Measurements from ENCODE around the gene BIRC5. TPM values are rescaled to one million over a fixed set of nuclear protein-coding genes. Genes with fewer than 3 reads are reported as not detected.
A peak's percentile ranks its signal among the peaks of the same experiment; 100 is the strongest.
"Not testable (repeated sequence)": the region's sequence is repeated elsewhere in the genome, so short reads cannot be mapped to it uniquely, and the experiment has no call there.

BIRC5 gene
- total and polyA plus RNA-seq, 8 donors, result 0.12 to 1.7 (median 0.77) TPM; not detected in 1

DNA sequence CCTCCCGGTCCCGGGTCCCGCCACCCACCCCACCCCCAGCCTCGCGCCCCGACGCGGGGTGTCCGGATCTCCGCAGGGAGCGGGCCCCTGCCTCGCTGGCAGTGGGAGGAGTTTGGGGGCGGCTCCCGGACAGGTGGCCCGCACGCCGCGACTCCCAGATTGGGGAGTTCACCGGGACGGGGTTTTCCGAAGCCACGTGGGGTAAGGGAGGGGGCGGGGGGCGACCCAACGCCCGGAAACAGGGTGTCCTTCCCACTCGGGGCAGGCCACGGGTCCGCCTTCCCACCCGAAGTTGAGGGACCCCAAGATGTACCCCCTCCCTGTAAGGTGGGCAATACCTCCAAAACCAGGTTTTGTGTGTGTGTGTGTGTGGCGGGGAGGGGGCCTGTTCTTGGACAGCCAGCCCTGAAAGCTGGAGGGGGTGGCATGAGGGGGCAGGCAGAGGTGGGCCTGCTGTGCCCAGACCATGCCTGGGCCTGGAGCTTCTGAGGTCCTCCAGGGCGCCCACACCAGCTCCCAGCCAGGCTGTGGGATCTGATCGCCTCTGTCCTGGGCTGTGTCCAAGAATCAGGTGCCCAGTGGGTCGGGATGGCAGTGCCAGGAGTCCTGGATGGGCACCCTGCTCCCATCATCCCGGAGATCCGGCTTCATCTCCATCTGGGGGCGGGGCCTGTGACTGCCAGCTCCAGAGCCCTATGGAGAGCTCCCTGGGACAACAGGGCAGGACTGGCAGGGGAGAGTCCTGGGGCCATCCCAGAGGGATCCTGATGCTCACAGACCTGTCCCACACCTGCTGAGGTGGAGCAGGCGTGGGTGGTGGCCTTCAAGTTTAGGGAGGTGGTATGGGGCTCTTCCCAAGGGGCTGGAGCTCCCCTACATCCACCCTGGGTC, 44.9 kb upstream of the BIRC5 start:
- no peak for FAIRE-seq
- Histone ChIP-seq H3K4me3 (peak overlapping the region; percentile 69 to 82 (median 75)), H3K4me1 (peaks cover 8 to 36% (median 10%) of the 10 kb centered on the region in 3 donors), H3K9me3 (no peaks in the 10 kb centered on the region), H3K36me3 (peaks cover 0 to 18% (median 12%) of the 10 kb centered on the region in 3 donors), H3K27me3 (no peaks in the 10 kb centered on the region), H3K27ac (peak overlapping the region; percentile 67 to 89 (median 84))
- ATAC-seq, result peak; percentile 36 to 61 (median 54)
- peak; percentile 62 to 90 (median 74) for DNase-seq
- TF ChIP-seq, protein P1, sequence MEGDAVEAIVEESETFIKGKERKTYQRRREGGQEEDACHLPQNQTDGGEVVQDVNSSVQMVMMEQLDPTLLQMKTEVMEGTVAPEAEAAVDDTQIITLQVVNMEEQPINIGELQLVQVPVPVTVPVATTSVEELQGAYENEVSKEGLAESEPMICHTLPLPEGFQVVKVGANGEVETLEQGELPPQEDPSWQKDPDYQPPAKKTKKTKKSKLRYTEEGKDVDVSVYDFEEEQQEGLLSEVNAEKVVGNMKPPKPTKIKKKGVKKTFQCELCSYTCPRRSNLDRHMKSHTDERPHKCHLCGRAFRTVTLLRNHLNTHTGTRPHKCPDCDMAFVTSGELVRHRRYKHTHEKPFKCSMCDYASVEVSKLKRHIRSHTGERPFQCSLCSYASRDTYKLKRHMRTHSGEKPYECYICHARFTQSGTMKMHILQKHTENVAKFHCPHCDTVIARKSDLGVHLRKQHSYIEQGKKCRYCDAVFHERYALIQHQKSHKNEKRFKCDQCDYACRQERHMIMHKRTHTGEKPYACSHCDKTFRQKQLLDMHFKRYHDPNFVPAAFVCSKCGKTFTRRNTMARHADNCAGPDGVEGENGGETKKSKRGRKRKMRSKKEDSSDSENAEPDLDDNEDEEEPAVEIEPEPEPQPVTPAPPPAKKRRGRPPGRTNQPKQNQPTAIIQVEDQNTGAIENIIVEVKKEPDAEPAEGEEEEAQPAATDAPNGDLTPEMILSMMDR (IDR thresholded peaks at IDR 0.05), result no peak
- intact Hi-C loops (cut with DNase I), result no loop called here
- 2 to 3% methylated on average over 7 to 38 of the region's 38 CpGs for WGBS, 2 donors

DNA sequence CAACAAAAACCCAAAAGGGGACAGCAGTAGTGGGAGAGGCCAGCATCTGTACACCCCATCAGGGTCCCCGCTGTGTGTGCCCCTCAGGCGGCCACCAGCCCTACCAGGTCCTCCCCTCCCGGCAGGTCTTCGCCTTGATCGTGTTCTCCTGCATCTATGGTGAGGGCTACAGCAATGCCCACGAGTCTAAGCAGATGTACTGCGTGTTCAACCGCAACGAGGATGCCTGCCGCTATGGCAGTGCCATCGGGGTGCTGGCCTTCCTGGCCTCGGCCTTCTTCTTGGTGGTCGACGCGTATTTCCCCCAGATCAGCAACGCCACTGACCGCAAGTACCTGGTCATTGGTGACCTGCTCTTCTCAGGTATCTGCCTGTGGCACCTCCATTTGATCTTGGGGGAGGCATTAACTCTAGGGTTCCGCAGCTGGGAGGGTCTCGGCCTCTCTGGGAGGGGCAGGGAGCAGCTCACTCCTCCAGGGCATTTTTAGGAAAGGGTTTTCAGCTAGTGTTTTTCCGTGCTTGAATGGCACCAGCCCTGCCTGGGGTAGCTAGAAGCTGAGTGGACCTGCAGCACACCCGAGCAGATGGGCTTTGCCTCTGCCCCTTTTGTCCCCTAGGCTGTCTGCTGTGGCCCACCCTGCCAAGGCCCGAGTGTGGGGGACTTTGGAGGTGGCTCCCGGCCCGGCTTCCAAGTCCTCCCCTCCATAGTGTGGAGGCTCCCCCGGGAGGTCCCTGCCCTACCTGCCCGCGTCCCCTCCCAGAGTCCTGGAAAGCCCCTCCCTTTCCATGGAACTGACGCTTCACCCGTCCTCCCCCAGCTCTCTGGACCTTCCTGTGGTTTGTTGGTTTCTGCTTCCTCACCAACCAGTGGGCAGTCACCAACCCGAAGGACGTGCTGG, 43.1 kb upstream of the BIRC5 start:
- TF ChIP-seq, protein P1 (IDR thresholded peaks at IDR 0.05), result no peak
- no peaks in the 10 kb centered on the region for H3K9me3 ChIP-seq
- ATAC-seq, result no peak
- no peak overlapping the region for H3K27ac ChIP-seq
- FAIRE-seq, result no peak
- H3K4me1 ChIP-seq, result peaks cover 14 to 53% (median 26%) of the 10 kb centered on the region in 3 donors
- peak in 1 of 6 donors; percentile 82 for DNase-seq
- no peaks in the 10 kb centered on the region for H3K27me3 ChIP-seq
- WGBS, 2 donors, result 83 to 87% methylated on average over 30 to 31 of the region's 31 CpGs
- intact Hi-C loops (cut with DNase I), result loop anchor here in 1 of 3 donors (5.0 kb wide), 1 partner anchor 49 kb away; no protein-coding TSS in a partner anchor
- no peak overlapping the region for H3K4me3 ChIP-seq
- H3K36me3 ChIP-seq, result peaks cover 0 to 18% (median 12%) of the 10 kb centered on the region in 3 donors

DNA sequence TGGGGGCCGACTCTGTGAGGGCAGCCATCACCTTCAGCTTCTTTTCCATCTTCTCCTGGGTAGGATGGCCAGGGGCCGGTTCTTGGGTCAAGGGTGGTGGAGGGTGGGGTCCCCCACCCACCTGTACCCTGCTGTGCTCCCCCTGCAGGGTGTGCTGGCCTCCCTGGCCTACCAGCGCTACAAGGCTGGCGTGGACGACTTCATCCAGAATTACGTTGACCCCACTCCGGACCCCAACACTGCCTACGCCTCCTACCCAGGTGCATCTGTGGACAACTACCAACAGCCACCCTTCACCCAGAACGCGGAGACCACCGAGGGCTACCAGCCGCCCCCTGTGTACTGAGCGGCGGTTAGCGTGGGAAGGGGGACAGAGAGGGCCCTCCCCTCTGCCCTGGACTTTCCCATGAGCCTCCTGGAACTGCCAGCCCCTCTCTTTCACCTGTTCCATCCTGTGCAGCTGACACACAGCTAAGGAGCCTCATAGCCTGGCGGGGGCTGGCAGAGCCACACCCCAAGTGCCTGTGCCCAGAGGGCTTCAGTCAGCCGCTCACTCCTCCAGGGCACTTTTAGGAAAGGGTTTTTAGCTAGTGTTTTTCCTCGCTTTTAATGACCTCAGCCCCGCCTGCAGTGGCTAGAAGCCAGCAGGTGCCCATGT, 42.3 kb upstream of the BIRC5 start:
- peak in 1 of 6 donors; percentile 64 for DNase-seq
- Histone ChIP-seq H3K27ac (peak overlapping the region in 2 of 4 donors; percentile 55 to 83), H3K36me3 (peaks cover 0 to 18% (median 12%) of the 10 kb centered on the region in 3 donors), H3K4me1 (peaks cover 20 to 61% (median 34%) of the 10 kb centered on the region in 3 donors)
- WGBS, 2 donors, result 83 to 84% methylated on average over 19 of the region's 19 CpGs
- FAIRE-seq, H3K27me3 ChIP-seq, H3K4me3 ChIP-seq, H3K9me3 ChIP-seq, ATAC-seq: not testable (repeated sequence)
- intact Hi-C loops (cut with DNase I), result loop anchor here in 1 of 3 donors (5.0 kb wide), 1 partner anchor 49 kb away; no protein-coding TSS in a partner anchor

DNA sequence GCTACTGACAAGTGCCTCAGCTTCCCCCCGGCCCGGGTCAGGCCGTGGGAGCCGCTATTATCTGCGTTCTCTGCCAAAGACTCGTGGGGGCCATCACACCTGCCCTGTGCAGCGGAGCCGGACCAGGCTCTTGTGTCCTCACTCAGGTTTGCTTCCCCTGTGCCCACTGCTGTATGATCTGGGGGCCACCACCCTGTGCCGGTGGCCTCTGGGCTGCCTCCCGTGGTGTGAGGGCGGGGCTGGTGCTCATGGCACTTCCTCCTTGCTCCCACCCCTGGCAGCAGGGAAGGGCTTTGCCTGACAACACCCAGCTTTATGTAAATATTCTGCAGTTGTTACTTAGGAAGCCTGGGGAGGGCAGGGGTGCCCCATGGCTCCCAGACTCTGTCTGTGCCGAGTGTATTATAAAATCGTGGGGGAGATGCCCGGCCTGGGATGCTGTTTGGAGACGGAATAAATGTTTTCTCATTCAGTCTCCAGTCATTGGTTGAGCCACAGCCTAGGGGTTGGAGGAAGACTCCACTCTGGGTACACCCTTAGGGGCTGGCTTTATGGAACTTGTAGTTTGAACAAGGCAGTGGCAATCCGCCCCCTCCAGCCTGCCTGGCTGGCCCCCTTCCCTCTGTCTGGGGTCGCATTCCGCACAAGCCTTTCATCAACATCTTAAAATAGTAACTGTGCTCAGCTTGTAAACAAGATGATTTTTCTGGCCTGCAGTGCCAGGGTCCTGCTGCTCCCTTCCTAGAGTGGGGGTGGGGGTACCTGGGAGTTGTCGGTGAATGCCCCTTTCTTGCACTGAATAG, 41.6 kb upstream of the BIRC5 start:
- DNase-seq (peak in 3 of 6 donors; percentile 55 to 67 (median 60)), FAIRE-seq (no peak), ATAC-seq (no peak)
- peaks cover 0 to 18% (median 12%) of the 10 kb centered on the region in 3 donors for H3K36me3 ChIP-seq
- H3K27ac ChIP-seq, result peak overlapping the region in 2 of 4 donors; percentile 83 to 86
- TF ChIP-seq, protein P1 (IDR thresholded peaks at IDR 0.05), result no peak
- intact Hi-C loops (cut with DNase I), result loop anchor here in 1 of 3 donors (5.0 kb wide), 1 partner anchor 50 kb away; no protein-coding TSS in a partner anchor
- WGBS, 2 donors, result 56 to 62% methylated on average over 16 to 19 of the region's 19 CpGs
- H3K9me3 ChIP-seq, result no peaks in the 10 kb centered on the region
- peaks cover 20 to 67% (median 40%) of the 10 kb centered on the region in 3 donors for H3K4me1 ChIP-seq
- no peak overlapping the region for H3K4me3 ChIP-seq
- no peaks in the 10 kb centered on the region for H3K27me3 ChIP-seq
